ENCODE measurements around the gene ASB8. TPM values are rescaled to one million over a fixed set of nuclear protein-coding genes. Genes with fewer than 3 reads are reported as not detected.

ASB8 gene
- total and polyA plus RNA-seq, 9 of the 15 experiments (the other 6 are each of a cell fraction or from before 2014, with no cell fraction given), result 13.3 to 29.0 (median 19.6) TPM

DNA sequence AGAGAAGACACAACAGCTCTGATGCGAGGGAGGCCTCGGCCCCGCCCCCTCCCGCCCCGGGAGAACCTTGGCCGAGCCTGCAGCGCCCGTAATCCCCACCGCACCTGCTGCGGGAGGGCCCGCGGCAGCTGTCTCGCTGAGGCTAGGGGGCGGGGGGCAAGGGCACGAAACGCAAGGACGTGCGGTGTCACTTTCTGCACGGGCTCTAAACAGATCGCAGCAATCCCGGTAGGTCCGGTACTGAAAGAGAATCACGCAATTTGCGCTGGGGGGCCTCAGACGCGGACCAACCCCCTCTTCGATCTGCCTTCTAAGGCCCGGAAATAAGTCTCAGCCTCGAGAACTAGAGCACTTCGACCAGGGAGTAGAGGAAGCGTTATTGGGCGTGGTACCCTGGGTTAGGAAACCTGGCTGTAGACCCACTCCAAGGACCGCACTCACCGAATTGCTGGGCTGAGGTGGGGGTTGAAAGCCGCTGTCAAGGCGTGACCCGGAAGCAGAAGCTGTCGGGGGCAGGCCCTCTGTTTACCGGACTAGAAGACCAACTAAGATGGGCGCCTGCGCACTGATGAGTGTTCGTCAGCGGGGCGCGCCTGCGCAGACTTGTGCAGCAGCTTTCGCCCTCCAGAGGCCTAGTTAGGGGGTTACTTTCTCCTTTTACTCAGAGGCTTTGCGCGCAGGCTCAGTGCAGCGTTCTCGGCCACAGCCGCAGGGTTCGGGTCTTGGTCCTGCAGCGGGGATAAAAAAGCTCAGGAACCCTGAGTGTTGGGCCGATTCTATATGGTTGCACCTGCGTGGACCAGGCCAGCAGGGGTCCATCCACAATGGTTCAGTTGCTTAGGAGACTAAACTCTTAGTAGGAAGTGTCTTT, at the start of gene ASB8 (continued):
- TF ChIP-seq TEAD4 (IDR thresholded peaks at IDR 0.05; ENCODE audit: low read length) (0 out of 2 replicates have a peak, but pooled peaks have one; percentile 2), TEAD4 (CRISPR knock-in tag; IDR thresholded peaks at IDR 0.05; ENCODE audit: borderline replicate concordance) (no peak), PHF20 (IDR thresholded peaks at IDR 0.05; ENCODE audit: partially characterized antibody) (peak; percentile 78), TAF7 (tag; IDR thresholded peaks at IDR 0.05) (no peak), TARDBP (IDR thresholded peaks at IDR 0.05) (no peak), NRF1 (conservative IDR thresholded peaks at IDR 0.05 in 1 of 2, IDR thresholded peaks at IDR 0.05 in 1 of 2) (peak; percentile 98 to 99), PTRF (tag; IDR thresholded peaks at IDR 0.05) (no peak), TEAD2 (tag; IDR thresholded peaks at IDR 0.05) (no peak), EP400 (IDR thresholded peaks at IDR 0.05) (peak; percentile 72), KDM5B (IDR thresholded peaks at IDR 0.05; ENCODE audit: insufficient replicate concordance, low read depth, low read length) (peak; percentile 44), CHD1 (IDR thresholded peaks at IDR 0.05; ENCODE audit: low read length) (no peak), XRCC3 (IDR thresholded peaks at IDR 0.05) (no peak), FOXP1 (CRISPR knock-in tag; IDR thresholded peaks at IDR 0.05) (no peak)
- TF ChIP-seq, protein P1, sequence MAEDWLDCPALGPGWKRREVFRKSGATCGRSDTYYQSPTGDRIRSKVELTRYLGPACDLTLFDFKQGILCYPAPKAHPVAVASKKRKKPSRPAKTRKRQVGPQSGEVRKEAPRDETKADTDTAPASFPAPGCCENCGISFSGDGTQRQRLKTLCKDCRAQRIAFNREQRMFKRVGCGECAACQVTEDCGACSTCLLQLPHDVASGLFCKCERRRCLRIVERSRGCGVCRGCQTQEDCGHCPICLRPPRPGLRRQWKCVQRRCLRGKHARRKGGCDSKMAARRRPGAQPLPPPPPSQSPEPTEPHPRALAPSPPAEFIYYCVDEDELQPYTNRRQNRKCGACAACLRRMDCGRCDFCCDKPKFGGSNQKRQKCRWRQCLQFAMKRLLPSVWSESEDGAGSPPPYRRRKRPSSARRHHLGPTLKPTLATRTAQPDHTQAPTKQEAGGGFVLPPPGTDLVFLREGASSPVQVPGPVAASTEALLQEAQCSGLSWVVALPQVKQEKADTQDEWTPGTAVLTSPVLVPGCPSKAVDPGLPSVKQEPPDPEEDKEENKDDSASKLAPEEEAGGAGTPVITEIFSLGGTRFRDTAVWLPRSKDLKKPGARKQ (CRISPR knock-in tag; IDR thresholded peaks at IDR 0.05), result no peak
- TF ChIP-seq, protein P2, sequence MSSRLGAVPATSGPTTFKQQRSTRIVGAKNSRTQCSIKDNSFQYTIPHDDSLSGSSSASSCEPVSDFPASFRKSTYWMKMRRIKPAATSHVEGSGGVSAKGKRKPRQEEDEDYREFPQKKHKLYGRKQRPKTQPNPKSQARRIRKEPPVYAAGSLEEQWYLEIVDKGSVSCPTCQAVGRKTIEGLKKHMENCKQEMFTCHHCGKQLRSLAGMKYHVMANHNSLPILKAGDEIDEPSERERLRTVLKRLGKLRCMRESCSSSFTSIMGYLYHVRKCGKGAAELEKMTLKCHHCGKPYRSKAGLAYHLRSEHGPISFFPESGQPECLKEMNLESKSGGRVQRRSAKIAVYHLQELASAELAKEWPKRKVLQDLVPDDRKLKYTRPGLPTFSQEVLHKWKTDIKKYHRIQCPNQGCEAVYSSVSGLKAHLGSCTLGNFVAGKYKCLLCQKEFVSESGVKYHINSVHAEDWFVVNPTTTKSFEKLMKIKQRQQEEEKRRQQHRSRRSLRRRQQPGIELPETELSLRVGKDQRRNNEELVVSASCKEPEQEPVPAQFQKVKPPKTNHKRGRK (tag; IDR thresholded peaks at IDR 0.05), result no peak
- TF ChIP-seq, protein P3, sequence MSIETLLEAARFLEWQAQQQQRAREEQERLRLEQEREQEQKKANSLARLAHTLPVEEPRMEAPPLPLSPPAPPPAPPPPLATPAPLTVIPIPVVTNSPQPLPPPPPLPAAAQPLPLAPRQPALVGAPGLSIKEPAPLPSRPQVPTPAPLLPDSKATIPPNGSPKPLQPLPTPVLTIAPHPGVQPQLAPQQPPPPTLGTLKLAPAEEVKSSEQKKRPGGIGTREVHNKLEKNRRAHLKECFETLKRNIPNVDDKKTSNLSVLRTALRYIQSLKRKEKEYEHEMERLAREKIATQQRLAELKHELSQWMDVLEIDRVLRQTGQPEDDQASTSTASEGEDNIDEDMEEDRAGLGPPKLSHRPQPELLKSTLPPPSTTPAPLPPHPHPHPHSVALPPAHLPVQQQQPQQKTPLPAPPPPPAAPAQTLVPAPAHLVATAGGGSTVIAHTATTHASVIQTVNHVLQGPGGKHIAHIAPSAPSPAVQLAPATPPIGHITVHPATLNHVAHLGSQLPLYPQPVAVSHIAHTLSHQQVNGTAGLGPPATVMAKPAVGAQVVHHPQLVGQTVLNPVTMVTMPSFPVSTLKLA (conservative IDR thresholded peaks at IDR 0.05), result peak in 1 of 2 experiments; percentile 85
- TF ChIP-seq, protein P4, sequence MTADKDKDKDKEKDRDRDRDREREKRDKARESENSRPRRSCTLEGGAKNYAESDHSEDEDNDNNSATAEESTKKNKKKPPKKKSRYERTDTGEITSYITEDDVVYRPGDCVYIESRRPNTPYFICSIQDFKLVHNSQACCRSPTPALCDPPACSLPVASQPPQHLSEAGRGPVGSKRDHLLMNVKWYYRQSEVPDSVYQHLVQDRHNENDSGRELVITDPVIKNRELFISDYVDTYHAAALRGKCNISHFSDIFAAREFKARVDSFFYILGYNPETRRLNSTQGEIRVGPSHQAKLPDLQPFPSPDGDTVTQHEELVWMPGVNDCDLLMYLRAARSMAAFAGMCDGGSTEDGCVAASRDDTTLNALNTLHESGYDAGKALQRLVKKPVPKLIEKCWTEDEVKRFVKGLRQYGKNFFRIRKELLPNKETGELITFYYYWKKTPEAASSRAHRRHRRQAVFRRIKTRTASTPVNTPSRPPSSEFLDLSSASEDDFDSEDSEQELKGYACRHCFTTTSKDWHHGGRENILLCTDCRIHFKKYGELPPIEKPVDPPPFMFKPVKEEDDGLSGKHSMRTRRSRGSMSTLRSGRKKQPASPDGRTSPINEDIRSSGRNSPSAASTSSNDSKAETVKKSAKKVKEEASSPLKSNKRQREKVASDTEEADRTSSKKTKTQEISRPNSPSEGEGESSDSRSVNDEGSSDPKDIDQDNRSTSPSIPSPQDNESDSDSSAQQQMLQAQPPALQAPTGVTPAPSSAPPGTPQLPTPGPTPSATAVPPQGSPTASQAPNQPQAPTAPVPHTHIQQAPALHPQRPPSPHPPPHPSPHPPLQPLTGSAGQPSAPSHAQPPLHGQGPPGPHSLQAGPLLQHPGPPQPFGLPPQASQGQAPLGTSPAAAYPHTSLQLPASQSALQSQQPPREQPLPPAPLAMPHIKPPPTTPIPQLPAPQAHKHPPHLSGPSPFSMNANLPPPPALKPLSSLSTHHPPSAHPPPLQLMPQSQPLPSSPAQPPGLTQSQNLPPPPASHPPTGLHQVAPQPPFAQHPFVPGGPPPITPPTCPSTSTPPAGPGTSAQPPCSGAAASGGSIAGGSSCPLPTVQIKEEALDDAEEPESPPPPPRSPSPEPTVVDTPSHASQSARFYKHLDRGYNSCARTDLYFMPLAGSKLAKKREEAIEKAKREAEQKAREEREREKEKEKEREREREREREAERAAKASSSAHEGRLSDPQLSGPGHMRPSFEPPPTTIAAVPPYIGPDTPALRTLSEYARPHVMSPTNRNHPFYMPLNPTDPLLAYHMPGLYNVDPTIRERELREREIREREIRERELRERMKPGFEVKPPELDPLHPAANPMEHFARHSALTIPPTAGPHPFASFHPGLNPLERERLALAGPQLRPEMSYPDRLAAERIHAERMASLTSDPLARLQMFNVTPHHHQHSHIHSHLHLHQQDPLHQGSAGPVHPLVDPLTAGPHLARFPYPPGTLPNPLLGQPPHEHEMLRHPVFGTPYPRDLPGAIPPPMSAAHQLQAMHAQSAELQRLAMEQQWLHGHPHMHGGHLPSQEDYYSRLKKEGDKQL (CRISPR knock-in tag; IDR thresholded peaks at IDR 0.05; ENCODE audit: borderline replicate concordance), result no peak
